OCI-LY7 (cell line): Measurements from ENCODE around the gene ATP2B1. TPM values are rescaled to one million over a fixed set of nuclear protein-coding genes. Genes with fewer than 3 reads are reported as not detected.

Source experiments
- BruUV-seq: library from RNA; stranded (reverse); fragments of 400-500 nt; replicated peaks from 2 replicates; lab custom pipeline; 2021; lab: Mats Ljungman, UMichigan
- CTCF ChIA-PET: fragments of 300-600 bp; sonication (Branson Sonifier 250); formaldehyde crosslinking; loops from one replicate; lab custom pipeline; 2022; ENCODE audit warnings: antibody characterized with exemption; ENCODE audit not compliant: unreplicated experiment; lab: Charles Lee
- POLR2A ChIA-PET: fragments of 300-600 bp; sonication (Branson Sonifier 250); formaldehyde crosslinking; loops from one replicate; lab custom pipeline; 2022; ENCODE audit warnings: antibody characterized with exemption; lab: Charles Lee
- DNase-seq: peaks from one replicate; pipeline ENCODE4 v3.0.0-alpha.2; 2015; ENCODE audit warnings: low spot score
- H2AFZ ChIP-seq: fragments of 200-600 bp; sonication (generic), shearing (Covaris generic); 2 replicates; pipeline ENCODE4 v1.6.1; 2014; ENCODE audit warnings: mild to moderate bottlenecking, antibody characterized with exemption, low read length, moderate library complexity
- H3K27ac ChIP-seq: fragments of 200-600 bp; sonication (generic); 2 replicates; pipeline ENCODE4 v1.5.1; 2014; ENCODE audit warnings: mixed run types, low read depth, mild to moderate bottlenecking, moderate library complexity, low read length, inconsistent platforms; ENCODE audit not compliant: poor library complexity, severe bottlenecking
- H3K36me3 ChIP-seq: fragments of 200-600 bp; sonication (generic); 2 replicates; pipeline ENCODE4 v1.6.1; 2014; ENCODE audit warnings: mild to moderate bottlenecking, antibody characterized with exemption, low read length, moderate library complexity, mixed read lengths; ENCODE audit not compliant: insufficient read depth
- H3K4me1 ChIP-seq: fragments of 200-600 bp; sonication (generic); 2 replicates; pipeline ENCODE4 v1.5.1; 2014; ENCODE audit warnings: mild to moderate bottlenecking, low read length; ENCODE audit not compliant: insufficient read depth, poor library complexity, severe bottlenecking
- H3K4me2 ChIP-seq: fragments of 200-600 bp; sonication (generic); 2 replicates; pipeline ENCODE4 v1.6.1; 2014; ENCODE audit warnings: mild to moderate bottlenecking, low read length
- H3K4me3 ChIP-seq: fragments of 200-600 bp; sonication (generic); 2 replicates; pipeline ENCODE4 v1.5.1; 2014; ENCODE audit warnings: mild to moderate bottlenecking, low read depth, low read length; ENCODE audit not compliant: poor library complexity, severe bottlenecking
- H3K79me2 ChIP-seq: fragments of 200-600 bp; sonication (generic); 2 replicates; pipeline ENCODE4 v1.6.1; 2016; ENCODE audit warnings: low read depth, mild to moderate bottlenecking, low read length, moderate library complexity, mixed read lengths; ENCODE audit not compliant: insufficient read depth
- H3K9me2 ChIP-seq: fragments of 200-600 bp; sonication (generic); 2 replicates; pipeline ENCODE4 v1.6.1; 2016; ENCODE audit warnings: mild to moderate bottlenecking, low read length, mixed read lengths; ENCODE audit not compliant: insufficient read depth
- H3K9me3 ChIP-seq: fragments of 200-600 bp; sonication (generic); 2 replicates; pipeline ENCODE4 v1.6.1; 2014; ENCODE audit warnings: mild to moderate bottlenecking, mixed run types, low read length, mixed read lengths
- H4K20me1 ChIP-seq: fragments of 200-600 bp; sonication (generic); 2 replicates; pipeline ENCODE4 v1.6.1; 2014; ENCODE audit warnings: mild to moderate bottlenecking, antibody characterized with exemption, low read length, moderate library complexity, mixed read lengths; ENCODE audit not compliant: insufficient read depth
- EZH2phosphoT487 ChIP-seq: fragments of 200-600 bp; sonication (generic); IDR thresholded peaks from 2 replicates; pipeline ENCODE4 v1.6.1; 2018; ENCODE audit warnings: low read depth, borderline replicate concordance, mild to moderate bottlenecking, mixed run types, antibody characterized with exemption, low read length, moderate library complexity, mixed read lengths
- intact Hi-C: fragments of 100-400 bp; cut with micrococcal nuclease; formaldehyde crosslinking; loops from one replicate; pipeline ENCODE4 v1.10.0; 2022; ENCODE audit not compliant: unreplicated experiment
- total RNA-seq, 2 experiments: library from RNA; depleted of rRNA in 1 of 2; stranded (reverse); fragments of >200 nt in 1 of 2; shearing (Covaris generic) in 1 of 2; gene quantifications; 2 replicates each; pipeline ENCODE4 v1.2.3, GENCODE V29; 2014 to 2022
- TF ChIP-seq, protein P1 (sequence below): fragments of 200-600 bp; sonication (generic); conservative IDR thresholded peaks from 2 replicates; pipeline ENCODE4 v1.5.1; 2014; ENCODE audit warnings: mild to moderate bottlenecking, antibody characterized with exemption, low read length, moderate library complexity, mixed read lengths

The ATP2B1 gene
- total RNA-seq, 2 experiments from 2014 or later, result 58.5 to 74.9 TPM

GRCh38 chr12:89736995-89737394 lies 28.4 kb upstream of the ATP2B1 start:
- Histone ChIP-seq H3K4me3 (no peak overlapping the region), H3K79me2 (no peaks in the 10 kb centered on the region), H3K36me3 (no peaks in the 10 kb centered on the region; the same call in 1 of the 2 replicates), H3K9me2 (no peaks in the 10 kb centered on the region), H3K4me1 (peaks cover 6% of the 10 kb centered on the region), H3K27ac (no peak overlapping the region), H3K4me2 (no peak overlapping the region), H2AFZ (no peak overlapping the region), H3K9me3 (peaks cover 38% of the 10 kb centered on the region; the same call in 1 of the 2 replicates), H4K20me1 (no peaks in the 10 kb centered on the region)
- ChIA-PET POLR2A (interaction anchor here (1.4 kb wide), 1 partner anchor 25 kb away, joined by 3 read pairs; no protein-coding TSS in a partner anchor), CTCF (no interaction called here)
- BruUV-seq, result no TSS peak
- TF ChIP-seq, protein P1, sequence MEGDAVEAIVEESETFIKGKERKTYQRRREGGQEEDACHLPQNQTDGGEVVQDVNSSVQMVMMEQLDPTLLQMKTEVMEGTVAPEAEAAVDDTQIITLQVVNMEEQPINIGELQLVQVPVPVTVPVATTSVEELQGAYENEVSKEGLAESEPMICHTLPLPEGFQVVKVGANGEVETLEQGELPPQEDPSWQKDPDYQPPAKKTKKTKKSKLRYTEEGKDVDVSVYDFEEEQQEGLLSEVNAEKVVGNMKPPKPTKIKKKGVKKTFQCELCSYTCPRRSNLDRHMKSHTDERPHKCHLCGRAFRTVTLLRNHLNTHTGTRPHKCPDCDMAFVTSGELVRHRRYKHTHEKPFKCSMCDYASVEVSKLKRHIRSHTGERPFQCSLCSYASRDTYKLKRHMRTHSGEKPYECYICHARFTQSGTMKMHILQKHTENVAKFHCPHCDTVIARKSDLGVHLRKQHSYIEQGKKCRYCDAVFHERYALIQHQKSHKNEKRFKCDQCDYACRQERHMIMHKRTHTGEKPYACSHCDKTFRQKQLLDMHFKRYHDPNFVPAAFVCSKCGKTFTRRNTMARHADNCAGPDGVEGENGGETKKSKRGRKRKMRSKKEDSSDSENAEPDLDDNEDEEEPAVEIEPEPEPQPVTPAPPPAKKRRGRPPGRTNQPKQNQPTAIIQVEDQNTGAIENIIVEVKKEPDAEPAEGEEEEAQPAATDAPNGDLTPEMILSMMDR, result no peak
- TF ChIP-seq EZH2phosphoT487, result no peak
- intact Hi-C loops, result no loop called here
- no peak for DNase-seq

DNA sequence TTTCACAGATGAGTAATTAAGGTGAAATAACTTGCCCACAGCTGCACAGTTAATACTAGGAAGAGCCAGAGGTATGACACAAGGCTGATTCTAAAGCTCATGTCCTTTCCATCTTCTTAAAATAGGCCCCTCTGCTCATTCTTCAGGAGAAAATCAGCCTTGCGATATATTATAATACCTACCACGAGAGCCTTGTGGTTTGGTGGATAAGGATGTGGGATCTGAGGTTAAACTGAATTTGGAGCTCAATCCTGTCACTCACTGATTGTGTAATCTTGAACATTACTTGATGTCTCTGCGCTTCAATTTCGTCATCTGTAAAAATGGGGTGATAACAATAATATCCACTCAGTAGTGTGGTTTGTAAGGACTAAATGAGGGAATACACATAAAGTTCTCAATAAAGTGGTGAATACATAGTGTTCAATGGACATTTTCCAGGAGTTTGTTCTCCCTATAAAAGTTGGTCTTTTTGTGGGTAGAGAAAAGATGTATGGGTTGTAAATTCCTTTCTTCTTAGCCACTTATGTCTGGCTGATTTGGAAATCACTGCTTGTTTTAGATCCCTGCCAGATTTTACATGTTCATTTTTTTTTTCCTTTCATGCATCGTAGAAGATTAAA lies 25.1 kb upstream of the ATP2B1 start:
- intact Hi-C loops, result no loop called here
- no peak for DNase-seq

More for the DNA sequence above, 25.1 kb upstream of the ATP2B1 start:
- peaks cover 6% of the 10 kb centered on the region for H3K4me1 ChIP-seq
- H2AFZ ChIP-seq, result no peak overlapping the region
- peaks cover 8% of the 10 kb centered on the region; the same call in 1 of the 2 replicates for H3K9me3 ChIP-seq
- POLR2A ChIA-PET, result interaction anchor here (0.7 kb wide), 1 partner anchor 96 kb away, joined by 3 read pairs; no protein-coding TSS in a partner anchor
- H3K79me2 ChIP-seq, result no peaks in the 10 kb centered on the region
- BruUV-seq, result no TSS peak
- no peaks in the 10 kb centered on the region for H3K36me3 ChIP-seq
- TF ChIP-seq, protein P1, result no peak
- TF ChIP-seq EZH2phosphoT487, result no peak
- no peak overlapping the region for H3K4me2 ChIP-seq
- no peaks in the 10 kb centered on the region for H3K9me2 ChIP-seq
- CTCF ChIA-PET, result interaction anchor here (0.8 kb wide), 1 partner anchor 25 kb away, joined by 4 read pairs; the partner anchor contains the start of gene ATP2B1
- no peaks in the 10 kb centered on the region for H4K20me1 ChIP-seq
- H3K27ac ChIP-seq, result no peak overlapping the region
- no peak overlapping the region for H3K4me3 ChIP-seq
